ENCODE data around the gene TWSG1. TPM values are rescaled to one million over a fixed set of nuclear protein-coding genes. Genes with fewer than 3 reads are reported as not detected.

Gene TWSG1
- total RNA-seq (ENCODE audit: low replicate concordance), result 157 and 205 TPM in 2 replicates

DNA sequence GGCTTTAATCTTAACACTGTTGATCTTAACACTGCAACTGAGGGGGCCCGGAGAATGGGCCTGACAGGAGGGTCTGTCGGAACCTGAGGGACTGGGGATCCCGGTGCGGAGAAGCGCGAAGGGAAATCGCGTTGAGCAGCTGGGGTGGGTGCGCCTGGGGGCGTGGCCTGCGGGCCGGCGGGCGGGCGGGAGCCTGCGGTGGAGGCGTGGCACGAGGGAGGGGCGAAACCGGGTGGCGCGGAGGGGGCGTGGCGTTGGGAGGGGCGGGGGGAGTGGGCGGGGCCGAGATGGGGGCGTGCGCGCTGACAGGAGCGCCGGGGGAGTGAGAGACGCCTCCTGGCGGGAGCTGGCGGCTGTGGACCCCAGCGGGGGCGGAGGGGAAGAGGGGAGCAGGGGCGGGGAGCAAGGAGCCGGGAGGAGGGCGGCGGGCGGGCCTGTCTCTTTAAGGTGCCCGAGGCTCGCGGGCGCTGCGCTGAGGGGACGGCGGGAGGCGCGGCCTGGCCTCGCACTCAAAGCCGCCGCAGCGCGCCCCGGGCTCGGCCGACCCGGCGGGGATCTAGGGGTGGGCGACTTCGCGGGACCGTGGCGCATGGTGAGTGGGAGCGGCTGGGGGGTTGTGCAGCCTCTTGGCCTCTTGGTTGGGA is at the start of gene TWSG1:
Gene TWSG1 (plus strand): TSS at position 445 of the 644 bp plus-strand sequence. CDS start 2,457 bp downstream, outside the sequence.
- peak; percentile 92 for DNase-seq (ENCODE audit: low read depth)
- TF ChIP-seq, protein P1, sequence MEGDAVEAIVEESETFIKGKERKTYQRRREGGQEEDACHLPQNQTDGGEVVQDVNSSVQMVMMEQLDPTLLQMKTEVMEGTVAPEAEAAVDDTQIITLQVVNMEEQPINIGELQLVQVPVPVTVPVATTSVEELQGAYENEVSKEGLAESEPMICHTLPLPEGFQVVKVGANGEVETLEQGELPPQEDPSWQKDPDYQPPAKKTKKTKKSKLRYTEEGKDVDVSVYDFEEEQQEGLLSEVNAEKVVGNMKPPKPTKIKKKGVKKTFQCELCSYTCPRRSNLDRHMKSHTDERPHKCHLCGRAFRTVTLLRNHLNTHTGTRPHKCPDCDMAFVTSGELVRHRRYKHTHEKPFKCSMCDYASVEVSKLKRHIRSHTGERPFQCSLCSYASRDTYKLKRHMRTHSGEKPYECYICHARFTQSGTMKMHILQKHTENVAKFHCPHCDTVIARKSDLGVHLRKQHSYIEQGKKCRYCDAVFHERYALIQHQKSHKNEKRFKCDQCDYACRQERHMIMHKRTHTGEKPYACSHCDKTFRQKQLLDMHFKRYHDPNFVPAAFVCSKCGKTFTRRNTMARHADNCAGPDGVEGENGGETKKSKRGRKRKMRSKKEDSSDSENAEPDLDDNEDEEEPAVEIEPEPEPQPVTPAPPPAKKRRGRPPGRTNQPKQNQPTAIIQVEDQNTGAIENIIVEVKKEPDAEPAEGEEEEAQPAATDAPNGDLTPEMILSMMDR (IDR thresholded peaks at IDR 0.05; ENCODE audit: insufficient read depth, low read length), result peak; percentile 51
- peak within 1 kb of the TSS; percentile 80 for H3K4me3 ChIP-seq (ENCODE audit: low read depth, low read length)

DNA sequence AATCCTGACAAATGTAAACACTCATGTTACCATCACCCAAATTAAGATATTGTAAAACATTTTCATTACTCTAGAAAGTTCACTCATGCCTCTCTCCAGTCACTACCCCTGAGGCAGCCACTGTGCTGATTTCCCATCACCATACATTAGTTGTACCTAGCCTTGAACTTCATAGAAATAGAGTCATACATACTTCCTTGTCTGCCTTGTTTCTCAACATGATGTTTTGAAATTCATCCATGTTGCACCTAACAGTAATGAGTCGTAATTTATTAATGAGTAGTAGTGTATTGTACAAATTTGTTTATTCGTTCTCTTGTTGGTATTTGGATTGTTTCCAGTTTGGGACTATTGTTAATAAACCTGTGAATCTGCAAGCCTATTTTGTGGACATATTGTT is 49.0 kb upstream of the TWSG1 start:
- TF ChIP-seq, protein P1 (IDR thresholded peaks at IDR 0.05; ENCODE audit: insufficient read depth, low read length), result no peak
- H3K4me3 ChIP-seq (ENCODE audit: low read depth, low read length), result no peak overlapping the region
- no peak for DNase-seq (ENCODE audit: low read depth)

DNA sequence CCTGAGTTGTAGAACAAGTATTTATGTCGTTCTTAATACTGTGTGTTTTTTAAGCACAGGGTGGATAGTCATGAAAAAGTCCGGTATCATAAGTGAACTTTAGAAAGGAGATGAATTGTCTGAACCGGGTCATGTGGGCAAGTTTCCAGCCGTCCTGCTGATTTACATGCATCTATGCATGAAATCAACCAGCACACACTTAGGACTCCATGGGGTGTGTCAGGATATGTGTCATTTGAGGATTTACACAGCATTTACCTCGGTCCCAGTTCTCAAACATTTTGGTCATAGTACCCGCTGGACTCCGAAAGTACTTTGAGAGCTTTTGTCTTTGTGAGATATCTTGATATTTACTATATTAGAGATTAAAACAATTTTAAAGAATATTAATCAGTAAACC is 47.5 kb upstream of the TWSG1 start:
- H3K4me3 ChIP-seq (ENCODE audit: low read depth, low read length), result no peak overlapping the region
- no peak for DNase-seq (ENCODE audit: low read depth)
- TF ChIP-seq, protein P1 (IDR thresholded peaks at IDR 0.05; ENCODE audit: insufficient read depth, low read length), result no peak

DNA sequence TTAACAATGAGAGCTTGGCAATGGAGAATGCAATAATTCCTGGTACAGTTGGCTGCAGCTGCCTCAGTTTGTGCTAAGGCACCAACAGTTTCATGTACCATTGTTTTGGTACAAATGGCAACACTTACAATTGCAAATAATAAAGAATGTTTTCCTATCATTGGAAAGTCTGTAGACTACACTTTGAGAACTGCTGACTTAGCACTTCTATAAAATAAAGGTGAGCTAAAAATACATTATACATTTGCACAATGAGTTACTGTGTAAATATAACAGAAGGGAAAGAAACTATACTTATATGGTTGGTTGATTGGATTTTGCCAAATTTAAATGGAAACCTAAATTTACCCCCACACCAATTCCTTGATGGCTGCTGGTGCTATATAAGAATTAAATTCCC is 44.9 kb upstream of the TWSG1 start:
- no peak for DNase-seq (ENCODE audit: low read depth)
- H3K4me3 ChIP-seq (ENCODE audit: low read depth, low read length), result no peak overlapping the region
- TF ChIP-seq, protein P1 (IDR thresholded peaks at IDR 0.05; ENCODE audit: insufficient read depth, low read length), result no peak

DNA sequence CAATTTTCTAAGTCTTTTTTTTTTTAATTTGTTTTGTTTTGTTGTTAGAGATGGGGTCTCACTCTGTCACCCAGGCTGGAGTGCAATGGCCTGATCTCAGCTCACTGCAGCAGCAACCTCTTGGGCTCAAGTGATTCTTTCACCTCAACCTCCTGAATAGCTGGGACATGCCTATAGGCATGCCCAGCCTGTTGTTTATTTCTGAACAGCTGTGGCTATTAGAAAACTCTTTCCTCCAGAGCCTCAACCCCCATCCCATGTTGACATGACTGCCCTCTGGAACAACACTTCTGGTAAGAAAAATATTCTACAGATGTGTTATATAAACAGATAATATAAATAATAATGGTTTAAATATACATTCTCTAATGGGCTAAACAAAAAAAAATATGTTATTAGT is 44.4 kb upstream of the TWSG1 start:
- peak; percentile 16 for DNase-seq (ENCODE audit: low read depth)
- TF ChIP-seq, protein P1 (IDR thresholded peaks at IDR 0.05; ENCODE audit: insufficient read depth, low read length), result no peak
- no peak overlapping the region for H3K4me3 ChIP-seq (ENCODE audit: low read depth, low read length)

DNA sequence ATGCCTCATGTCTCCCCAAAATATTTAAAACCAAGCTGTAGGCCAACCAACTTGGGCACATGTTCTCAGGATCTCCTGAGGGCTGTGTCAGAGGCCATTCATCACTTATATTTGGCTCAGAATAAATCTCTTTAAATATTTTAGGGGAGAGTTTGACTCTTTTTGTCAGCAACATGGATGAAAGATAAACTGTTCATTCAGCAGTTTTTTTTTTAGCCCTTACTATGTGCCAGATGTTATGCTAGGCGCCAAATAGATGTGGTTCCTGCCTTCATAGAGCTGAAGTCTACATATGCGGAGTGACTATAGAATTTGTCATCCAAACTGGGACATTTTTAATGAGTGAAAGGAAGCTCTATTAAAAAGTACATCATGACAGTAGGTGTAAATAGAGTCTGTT is 42.5 kb upstream of the TWSG1 start:
- H3K4me3 ChIP-seq (ENCODE audit: low read depth, low read length), result no peak overlapping the region
- TF ChIP-seq, protein P1 (IDR thresholded peaks at IDR 0.05; ENCODE audit: insufficient read depth, low read length), result no peak
- no peak for DNase-seq (ENCODE audit: low read depth)

DNA sequence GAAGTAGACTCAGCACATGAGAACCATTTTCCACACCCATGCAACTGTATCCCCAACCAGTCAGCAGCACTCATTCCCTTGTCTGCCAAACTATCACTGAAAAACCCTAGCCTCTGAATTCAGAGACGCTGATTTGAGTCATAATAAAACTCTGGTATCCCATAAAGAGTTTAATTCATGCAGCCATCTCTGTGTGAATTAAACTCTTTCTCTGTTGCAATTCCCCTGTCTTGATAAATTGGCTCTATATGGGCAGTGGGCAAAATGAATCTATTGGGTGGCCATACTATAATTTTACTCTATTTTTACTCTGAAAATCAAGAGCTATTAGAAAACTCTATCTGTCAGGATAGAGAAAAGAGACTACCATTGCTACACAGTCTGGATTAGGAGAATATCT is 40.6 kb upstream of the TWSG1 start:
- DNase-seq (ENCODE audit: low read depth), result no peak
- TF ChIP-seq, protein P1 (IDR thresholded peaks at IDR 0.05; ENCODE audit: insufficient read depth, low read length), result no peak
- H3K4me3 ChIP-seq (ENCODE audit: low read depth, low read length), result no peak overlapping the region

Measured in fibroblast of the aortic adventitia (primary cell).